WTC11 (cell line): ENCODE results near the gene IL36RN. TPM values are rescaled to one million over a fixed set of nuclear protein-coding genes. Genes with fewer than 3 reads are reported as not detected.

Source experiments
- ATAC-seq: fragments of 200-7000 bp; cut with Tn5 transposase; 2 replicates; pipeline ENCODE4 v1.10.0; 2021; ENCODE audit warnings: mild to moderate bottlenecking, moderate library complexity
- CTCF ChIA-PET: fragments of 300-600 bp; sonication (Branson Sonifier 250); formaldehyde crosslinking; loops from one replicate; lab custom pipeline; 2021; ENCODE audit warnings: antibody characterized with exemption; lab: Charles Lee
- POLR2A ChIA-PET: fragments of 350-600 bp; sonication (Branson Sonifier 250); formaldehyde crosslinking; loops from one replicate; lab custom pipeline; 2021; ENCODE audit warnings: antibody characterized with exemption; lab: Charles Lee
- DNase-seq: peaks from one replicate; pipeline ENCODE4 v3.0.0; 2021; ENCODE audit warnings: low spot score
- H3K27ac Mint-ChIP-seq: 2 replicates; pipeline ENCODE4 v1.8.0; 2021; ENCODE audit warnings: mixed read lengths
- H3K27me3 Mint-ChIP-seq: 2 replicates; pipeline ENCODE4 v1.8.0; 2021; ENCODE audit warnings: low read depth, mild to moderate bottlenecking, moderate library complexity, mixed read lengths
- H3K36me3 Mint-ChIP-seq: 2 replicates; pipeline ENCODE4 v1.8.0; 2021; ENCODE audit warnings: mixed read lengths
- H3K4me1 Mint-ChIP-seq: 2 replicates; pipeline ENCODE4 v1.8.0; 2022; ENCODE audit warnings: mixed read lengths
- H3K4me3 Mint-ChIP-seq: 2 replicates; pipeline ENCODE4 v1.8.0; 2021; ENCODE audit warnings: mild to moderate bottlenecking, moderate library complexity, mixed read lengths
- H3K9me3 Mint-ChIP-seq: 2 replicates; pipeline ENCODE4 v1.8.0; 2021; ENCODE audit warnings: mixed read lengths
- AFF4 ChIP-seq: sonication (generic); formaldehyde crosslinking; IDR thresholded peaks from 2 replicates; pipeline ENCODE4 v1.8.1; 2023; ENCODE audit warnings: mild to moderate bottlenecking, missing genetic modification reagents, borderline replicate concordance
- ATF1 ChIP-seq: sonication (generic); formaldehyde crosslinking; IDR thresholded peaks from 2 replicates; pipeline ENCODE4 v1.8.1; 2023; ENCODE audit warnings: mild to moderate bottlenecking, moderate library complexity, missing genetic modification reagents
- ATF3 ChIP-seq: sonication (generic); formaldehyde crosslinking; conservative IDR thresholded peaks from 2 replicates; pipeline ENCODE4 v1.8.1; 2022; ENCODE audit warnings: mild to moderate bottlenecking, missing genetic modification reagents
- CTCF ChIP-seq: fragments of 200-600 bp; IDR thresholded peaks from 2 replicates; pipeline ENCODE4 v1.8.0; 2022; ENCODE audit warnings: antibody characterized with exemption
- FOXJ3 ChIP-seq: sonication (generic); formaldehyde crosslinking; IDR thresholded peaks from 2 replicates; pipeline ENCODE4 v1.9.0; 2021; ENCODE audit warnings: missing genetic modification reagents, mild to moderate bottlenecking, borderline replicate concordance
- FOXK1 ChIP-seq: sonication (generic); formaldehyde crosslinking; IDR thresholded peaks from 2 replicates; pipeline ENCODE4 v1.8.0; 2022; ENCODE audit warnings: mild to moderate bottlenecking, moderate library complexity, missing genetic modification reagents
- FOXP4 ChIP-seq: sonication (generic); formaldehyde crosslinking; IDR thresholded peaks from 2 replicates; pipeline ENCODE4 v1.8.0; 2022; ENCODE audit warnings: mild to moderate bottlenecking, missing genetic modification reagents
- GABPB1 ChIP-seq: sonication (generic); formaldehyde crosslinking; IDR thresholded peaks from 2 replicates; pipeline ENCODE4 v1.8.1; 2023; ENCODE audit warnings: mild to moderate bottlenecking, missing genetic modification reagents
- KAT7 ChIP-seq: sonication (generic); formaldehyde crosslinking; IDR thresholded peaks from 2 replicates; pipeline ENCODE4 v1.8.1; 2023; ENCODE audit warnings: missing genetic modification reagents, mild to moderate bottlenecking, borderline replicate concordance
- NR3C1 ChIP-seq: sonication (generic); formaldehyde crosslinking; conservative IDR thresholded peaks from 2 replicates; pipeline ENCODE4 v1.8.1; 2023; ENCODE audit warnings: low read depth, mild to moderate bottlenecking, missing genetic modification reagents
- RORB ChIP-seq: fragments of 250-450 bp; sonication (Bioruptor Pico); IDR thresholded peaks from 2 replicates; pipeline ENCODE4 v1.9.0; 2021; ENCODE audit warnings: mild to moderate bottlenecking
- SMAD4 ChIP-seq: sonication (generic); formaldehyde crosslinking; IDR thresholded peaks from 2 replicates; pipeline ENCODE4 v1.8.0; 2022; ENCODE audit warnings: mild to moderate bottlenecking, missing genetic modification reagents
- SOX15 ChIP-seq: fragments of 250-450 bp; sonication (Bioruptor Pico); IDR thresholded peaks from 2 replicates; pipeline ENCODE4 v1.9.0; 2021; ENCODE audit warnings: mild to moderate bottlenecking
- TCF7 ChIP-seq: sonication (generic); formaldehyde crosslinking; IDR thresholded peaks from 2 replicates; pipeline ENCODE4 v1.8.0; 2022; ENCODE audit warnings: mild to moderate bottlenecking, low read depth, missing genetic modification reagents, moderate library complexity
- TEAD1 ChIP-seq: sonication (generic); formaldehyde crosslinking; IDR thresholded peaks from 2 replicates; pipeline ENCODE4 v1.8.0; 2022; ENCODE audit warnings: mild to moderate bottlenecking, missing genetic modification reagents
- ZNF138 ChIP-seq: sonication (generic); formaldehyde crosslinking; conservative IDR thresholded peaks from 2 replicates; pipeline ENCODE4 v1.8.1; 2022; ENCODE audit warnings: mild to moderate bottlenecking, moderate library complexity, missing genetic modification reagents
- ZNF281 ChIP-seq: sonication (generic); formaldehyde crosslinking; IDR thresholded peaks from 2 replicates; pipeline ENCODE4 v1.8.0; 2023; ENCODE audit warnings: mild to moderate bottlenecking, missing genetic modification reagents
- ZNF532 ChIP-seq: fragments of 250-450 bp; sonication (Bioruptor Pico); IDR thresholded peaks from 2 replicates; pipeline ENCODE4 v1.9.0; 2021; ENCODE audit warnings: mild to moderate bottlenecking, borderline replicate concordance
- total RNA-seq: library from RNA; stranded (reverse); gene quantifications from 3 replicates; pipeline ENCODE4 v1.2.3, GENCODE V29; 2021

The IL36RN gene
- total RNA-seq, 1 experiment from 2014 or later: not detected

- peaks cover 34% of the 10 kb centered on the region for H3K9me3 Mint-ChIP-seq
- no peak overlapping the region for H3K4me3 Mint-ChIP-seq
- ATAC-seq: no peak
- H3K36me3 Mint-ChIP-seq: no peaks in the 10 kb centered on the region
- ChIA-PET POLR2A (no interaction called here), CTCF (interaction anchor here (0.8 to 1.2 kb wide), 2 partner anchors 16 to 134 kb away, joined by 3 read pairs; no protein-coding TSS in a partner anchor)
- H3K27ac Mint-ChIP-seq: no peak overlapping the region
- peaks cover 70% of the 10 kb centered on the region for H3K27me3 Mint-ChIP-seq
- no peak for TF ChIP-seq FOXP4 (CRISPR knock-in tag)
- TF ChIP-seq ZNF532 (CRISPR knock-in tag): no peak
- TF ChIP-seq FOXJ3 (CRISPR knock-in tag): no peak
- TF ChIP-seq ZNF281 (CRISPR knock-in tag): no peak
- no peak for TF ChIP-seq ATF1
- no peak for TF ChIP-seq SMAD4 (CRISPR knock-in tag)
- no peak for TF ChIP-seq RORB (CRISPR knock-in tag)
- TF ChIP-seq ZNF138 (CRISPR knock-in tag): no peak
- no peak for TF ChIP-seq AFF4 (CRISPR knock-in tag)
- TF ChIP-seq TEAD1 (CRISPR knock-in tag): no peak
- TF ChIP-seq CTCF: no peak
- TF ChIP-seq SOX15 (CRISPR knock-in tag): no peak
- TF ChIP-seq GABPB1 (CRISPR knock-in tag): no peak
- TF ChIP-seq ATF3 (CRISPR knock-in tag): no peak
- no peak for TF ChIP-seq NR3C1 (CRISPR knock-in tag)
- no peak for TF ChIP-seq KAT7 (CRISPR knock-in tag)
- no peak for TF ChIP-seq FOXK1 (CRISPR knock-in tag)
- TF ChIP-seq TCF7 (CRISPR knock-in tag): no peak
- no peaks in the 10 kb centered on the region for H3K4me1 Mint-ChIP-seq
- no peak for DNase-seq
Measured at GRCh38 chr2:113064281-113064680, 5.3 kb downstream of the IL36RN start.
